Right lobe of liver (tissue), 6 donors: ENCODE results near the gene SPTB. TPM values are rescaled to one million over a fixed set of nuclear protein-coding genes. Genes with fewer than 3 reads are reported as not detected.

Experiments used
- ATAC-seq, 4 donors: fragments of 200-7000 bp; cut with Tn5 transposase; one replicate each; pipeline ENCODE4 v1.9.1; 2020; ENCODE audit warnings: mild to moderate bottlenecking in 4 of 4, moderate library complexity in 4 of 4
- DNase-seq, 3 donors: peaks; one replicate each; pipeline ENCODE4 v3.0.0-alpha.2; 2020
- H3K27ac ChIP-seq, 3 donors: fragments of 200-600 bp; one replicate each; pipeline ENCODE4 v1.8.0; 2022
- H3K27me3 ChIP-seq, 2 donors: fragments of 200-600 bp; one replicate each; pipeline ENCODE4 v1.8.0; 2022
- H3K36me3 ChIP-seq, 4 donors: fragments of 200-600 bp; sonication (generic) in 1 of 4; one replicate each; pipeline versions ENCODE4 v1.5.1 to v1.8.0; 2017 to 2022; ENCODE audit warnings: control low read depth in 1 of 4
- H3K4me1 ChIP-seq, 4 donors: fragments of 200-600 bp; sonication (generic) in 1 of 4; one replicate each; pipeline versions ENCODE4 v1.5.1 to v1.8.0; 2017 to 2022; ENCODE audit warnings: control low read depth in 1 of 4
- H3K4me3 ChIP-seq, 3 donors: fragments of 200-600 bp; one replicate each; pipeline ENCODE4 v1.8.0; 2022
- H3K9me3 ChIP-seq, 4 donors: fragments of 200-600 bp; sonication (generic) in 1 of 4; one replicate each; pipeline versions ENCODE4 v1.5.1 to v1.8.0; 2017 to 2022; ENCODE audit warnings: control low read depth in 1 of 4
- POLR2A ChIP-seq: fragments of 450-650 bp; IDR thresholded peaks from one replicate; pipeline ENCODE4 v1.6.1; 2017; ENCODE audit warnings: antibody characterized with exemption, mild to moderate bottlenecking
- WGBS: methylation state at CpG from one replicate; pipeline ENCODE4 v1.1.6; 2018; ENCODE audit warnings: low coverage, low lambda C conversion rate; ENCODE audit not compliant: insufficient coverage; ENCODE audit errors: missing lambda C conversion rate; 5-methylcytosine and 5-hydroxymethylcytosine counted together
- intact Hi-C, 2 donors: fragments of 100-400 bp; cut with DNase I; formaldehyde crosslinking; loops; one replicate each; pipeline versions ENCODE4 v1.11.2 to v1.14.1; 2022
- total RNA-seq, 6 experiments: library from RNA; depleted of rRNA in 2 of 6; stranded (reverse); fragments of >200 nt in 2 of 6; fragmentation: NEBNext Ultra II Directional in 3 of 6; extraction: Animal tissue kit (Norgen Biotek cat#: 25700) in 3 of 6; gene quantifications; one replicate each; pipeline versions ENCODE4 v1.1.0 to v1.2.4, GENCODE V29; 2016 to 2023
- TF ChIP-seq, protein P1 (sequence below), 4 donors: fragments of 200-600 bp in 3 of 4; fragments of 450-650 bp in 1 of 4; IDR thresholded peaks; one replicate each; pipeline versions ENCODE4 v1.5.1 to v1.8.0; 2016 to 2022; ENCODE audit warnings: antibody characterized with exemption in 4 of 4, mild to moderate bottlenecking in 2 of 4
- donor health status: DM: no; HTN: yes; CAD: no.
- donor health status: DM: no; HTN: no; CAD: no.
- donor health status: DM: no; HTN: no; CAD: no.
- donor health status: DM: no; HTN: yes; CAD: no.
- donor health status: DM: no; HTN: yes; CAD: no.

The SPTB gene
- total RNA-seq, 6 experiments from 2014 or later = 0.12 to 2.4 (median 0.72) TPM

DNA sequence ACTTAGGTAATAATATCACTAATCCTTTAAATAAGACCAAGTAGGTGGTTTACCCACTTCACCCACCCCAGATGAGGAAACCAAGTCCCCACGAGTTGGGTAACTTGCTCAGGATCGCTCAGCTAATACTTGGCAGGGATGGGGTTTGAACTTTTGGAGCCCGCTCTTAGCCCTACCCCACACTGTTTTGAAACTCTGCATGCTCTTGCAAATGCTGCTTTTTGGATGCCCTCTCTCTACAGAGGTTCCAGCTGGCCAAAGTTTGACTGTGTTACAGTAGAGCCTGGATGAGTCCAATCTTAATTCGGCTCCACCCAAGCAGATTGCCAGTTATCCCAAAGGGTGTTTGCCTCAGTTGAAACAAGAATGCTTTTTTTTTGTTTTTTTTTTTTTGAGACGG lies 168.7 kb downstream of the SPTB start:
- intact Hi-C loops = no loop called here
- peak overlapping the region; percentile 20 to 47 (median 36) for H3K27ac ChIP-seq
- H3K27me3 ChIP-seq = no peaks in the 10 kb centered on the region
- H3K9me3 ChIP-seq = no peaks in the 10 kb centered on the region
- H3K4me1 ChIP-seq = peaks cover 0 to 56% (median 28%) of the 10 kb centered on the region in 4 donors
- peak; percentile 62 to 83 (median 76) for ATAC-seq
- 15% methylated on average over 5 of the region's 5 CpGs for WGBS
- H3K36me3 ChIP-seq = no peaks in the 10 kb centered on the region
- DNase-seq = peak in 1 of 3 donors; percentile 90
- H3K4me3 ChIP-seq = no peak overlapping the region
- TF ChIP-seq POLR2A = no peak
- TF ChIP-seq, protein P1, sequence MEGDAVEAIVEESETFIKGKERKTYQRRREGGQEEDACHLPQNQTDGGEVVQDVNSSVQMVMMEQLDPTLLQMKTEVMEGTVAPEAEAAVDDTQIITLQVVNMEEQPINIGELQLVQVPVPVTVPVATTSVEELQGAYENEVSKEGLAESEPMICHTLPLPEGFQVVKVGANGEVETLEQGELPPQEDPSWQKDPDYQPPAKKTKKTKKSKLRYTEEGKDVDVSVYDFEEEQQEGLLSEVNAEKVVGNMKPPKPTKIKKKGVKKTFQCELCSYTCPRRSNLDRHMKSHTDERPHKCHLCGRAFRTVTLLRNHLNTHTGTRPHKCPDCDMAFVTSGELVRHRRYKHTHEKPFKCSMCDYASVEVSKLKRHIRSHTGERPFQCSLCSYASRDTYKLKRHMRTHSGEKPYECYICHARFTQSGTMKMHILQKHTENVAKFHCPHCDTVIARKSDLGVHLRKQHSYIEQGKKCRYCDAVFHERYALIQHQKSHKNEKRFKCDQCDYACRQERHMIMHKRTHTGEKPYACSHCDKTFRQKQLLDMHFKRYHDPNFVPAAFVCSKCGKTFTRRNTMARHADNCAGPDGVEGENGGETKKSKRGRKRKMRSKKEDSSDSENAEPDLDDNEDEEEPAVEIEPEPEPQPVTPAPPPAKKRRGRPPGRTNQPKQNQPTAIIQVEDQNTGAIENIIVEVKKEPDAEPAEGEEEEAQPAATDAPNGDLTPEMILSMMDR (IDR thresholded peaks at IDR 0.05) = no peak

DNA sequence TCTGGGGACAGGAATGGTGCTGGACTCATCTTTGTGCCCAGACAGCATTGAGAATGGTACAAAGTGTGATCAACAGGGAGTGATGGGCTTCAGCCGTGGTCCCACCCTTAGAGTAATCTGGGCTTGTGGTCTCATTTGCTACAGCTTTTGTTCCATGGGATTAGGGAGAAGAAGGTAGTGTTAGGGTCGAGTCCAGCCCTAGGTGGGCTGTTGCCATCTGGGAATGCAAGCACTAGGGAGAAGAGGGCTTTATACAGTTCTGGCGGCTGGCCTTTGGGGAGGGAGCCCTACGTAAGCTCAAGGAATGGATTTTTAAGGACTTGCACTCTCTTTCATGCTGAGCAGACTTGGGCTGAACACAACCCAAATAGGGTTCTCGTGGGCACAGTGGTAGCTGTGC lies 170.6 kb downstream of the SPTB start:
- intact Hi-C loops = no loop called here
- TF ChIP-seq, protein P1 (IDR thresholded peaks at IDR 0.05) = no peak
- TF ChIP-seq POLR2A = no peak
- Histone ChIP-seq H3K9me3 (no peaks in the 10 kb centered on the region), H3K36me3 (no peaks in the 10 kb centered on the region), H3K4me3 (no peak overlapping the region), H3K27ac (peak overlapping the region in 2 of 3 donors; percentile 52 to 65), H3K27me3 (no peaks in the 10 kb centered on the region), H3K4me1 (peaks cover 0 to 59% (median 31%) of the 10 kb centered on the region in 4 donors)
- no peak for DNase-seq
- ATAC-seq = no peak
- 64% methylated on average over 2 of the region's 5 CpGs for WGBS

DNA sequence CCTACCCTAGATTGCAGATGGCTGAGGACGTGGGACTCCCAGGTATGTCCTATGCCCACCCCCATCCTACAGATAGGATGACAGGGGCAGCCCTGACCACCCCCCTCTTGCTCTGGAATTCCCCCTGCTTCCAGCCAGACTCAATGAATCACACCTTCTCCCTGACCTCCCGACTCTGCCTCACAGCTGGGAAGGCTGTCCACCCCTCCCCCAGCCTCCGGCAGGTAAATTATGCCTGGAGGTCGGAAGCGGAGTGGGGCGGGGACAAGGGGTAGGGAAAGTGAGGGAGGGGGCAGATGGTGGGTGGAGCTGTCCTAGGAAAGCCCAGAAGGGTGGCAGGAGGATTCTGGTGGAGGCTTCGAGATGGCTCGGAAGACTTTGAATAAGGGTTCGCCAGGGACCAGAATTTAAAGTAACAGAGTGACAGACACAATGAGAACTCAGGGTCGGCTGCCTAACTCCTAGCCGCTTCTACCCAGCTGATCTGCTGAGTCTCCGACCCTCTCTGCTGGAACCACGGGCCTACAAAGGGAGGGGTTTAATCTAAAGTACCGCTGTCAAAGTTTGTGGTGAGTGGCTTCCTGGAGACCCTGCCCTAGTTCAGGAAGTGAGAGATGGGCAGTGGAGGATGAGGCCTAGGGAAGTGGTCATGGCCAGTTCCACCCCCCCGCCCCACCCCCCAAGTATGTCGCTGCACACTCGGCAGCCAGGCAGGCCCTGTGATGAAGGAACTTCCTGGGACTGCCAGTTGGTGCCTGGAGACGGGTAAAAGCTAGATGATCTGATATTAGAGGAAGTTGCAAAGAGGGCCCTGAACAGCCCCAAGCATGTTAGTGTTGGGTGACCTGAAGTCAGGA lies 171.3 kb downstream of the SPTB start:
- Histone ChIP-seq H3K4me3 (no peak overlapping the region), H3K27ac (peak overlapping the region in 2 of 3 donors; percentile 65 to 70), H3K27me3 (no peaks in the 10 kb centered on the region), H3K36me3 (no peaks in the 10 kb centered on the region), H3K4me1 (peaks cover 0 to 66% (median 35%) of the 10 kb centered on the region in 4 donors), H3K9me3 (no peaks in the 10 kb centered on the region)
- intact Hi-C loops = no loop called here
- DNase-seq (peak in 2 of 3 donors; percentile 53 to 80), ATAC-seq (peak in 2 of 4 donors; percentile 1 to 40)
- WGBS = 33% methylated on average over 4 of the region's 18 CpGs
- no peak for TF ChIP-seq POLR2A
- TF ChIP-seq, protein P1 (IDR thresholded peaks at IDR 0.05) = no peak

DNA sequence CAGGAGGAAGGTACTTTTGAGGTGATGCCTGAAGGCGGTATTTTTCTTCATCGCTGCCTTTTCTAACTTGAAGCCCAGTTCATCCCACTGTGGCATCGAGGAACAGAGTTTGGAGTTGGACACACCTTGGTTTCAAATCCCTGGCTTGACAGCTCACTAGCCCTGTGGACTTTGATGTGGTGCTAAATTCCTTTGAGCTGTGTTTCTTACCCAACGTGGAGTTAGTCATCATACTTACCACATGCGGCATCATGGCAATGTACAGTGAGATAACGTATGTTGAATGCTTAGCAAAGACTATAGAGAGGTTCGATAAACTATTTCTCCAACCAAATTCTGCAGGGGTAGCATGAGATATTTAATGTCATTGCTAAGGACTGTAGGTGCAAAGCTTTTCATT lies 172.0 kb downstream of the SPTB start:
- peak in 1 of 3 donors; percentile 63 for DNase-seq
- no peaks in the 10 kb centered on the region for H3K27me3 ChIP-seq
- TF ChIP-seq, protein P1 (IDR thresholded peaks at IDR 0.05) = no peak
- TF ChIP-seq POLR2A = no peak
- 30% methylated on average over 7 of the region's 7 CpGs for WGBS
- peak in 3 of 4 donors; percentile 8 to 31 (median 21) for ATAC-seq
- H3K4me3 ChIP-seq = peak overlapping the region in 1 of 3 donors; percentile 90
- intact Hi-C loops = no loop called here
- H3K27ac ChIP-seq = peak overlapping the region; percentile 70 to 88 (median 85)
- peaks cover 0 to 67% (median 35%) of the 10 kb centered on the region in 4 donors for H3K4me1 ChIP-seq
- no peaks in the 10 kb centered on the region for H3K9me3 ChIP-seq
- no peaks in the 10 kb centered on the region for H3K36me3 ChIP-seq
